Measurements from ENCODE around the gene B9D2.
"Not testable (repeated sequence)": the region's sequence is repeated elsewhere in the genome, so short reads cannot be mapped to it uniquely, and the experiment has no call there.

- TF ChIP-seq CTCF, POLR2A, POLR2AphosphoS5, EP300 (IDR thresholded peaks at IDR 0.05): not testable (repeated sequence)
Measured at GRCh38 chr19:41381536-41381935, 17.6 kb upstream of the B9D2 start.
